GM19468 (cell line): ENCODE measurements around the gene GRM4.
"Not testable (repeated sequence)": the region's sequence is repeated elsewhere in the genome, so short reads cannot be mapped to it uniquely, and the experiment has no call there.

Experiments used
- ATAC-seq: cut with Tn5 transposase; IDR thresholded peaks from one replicate; pipeline ENCODE4 v1.9.1; 2021; ENCODE audit warnings: mild to moderate bottlenecking, moderate library complexity, moderate number of reproducible peaks; ENCODE audit not compliant: unreplicated experiment; ENCODE audit errors: extremely low read depth

The GRM4 gene

DNA sequence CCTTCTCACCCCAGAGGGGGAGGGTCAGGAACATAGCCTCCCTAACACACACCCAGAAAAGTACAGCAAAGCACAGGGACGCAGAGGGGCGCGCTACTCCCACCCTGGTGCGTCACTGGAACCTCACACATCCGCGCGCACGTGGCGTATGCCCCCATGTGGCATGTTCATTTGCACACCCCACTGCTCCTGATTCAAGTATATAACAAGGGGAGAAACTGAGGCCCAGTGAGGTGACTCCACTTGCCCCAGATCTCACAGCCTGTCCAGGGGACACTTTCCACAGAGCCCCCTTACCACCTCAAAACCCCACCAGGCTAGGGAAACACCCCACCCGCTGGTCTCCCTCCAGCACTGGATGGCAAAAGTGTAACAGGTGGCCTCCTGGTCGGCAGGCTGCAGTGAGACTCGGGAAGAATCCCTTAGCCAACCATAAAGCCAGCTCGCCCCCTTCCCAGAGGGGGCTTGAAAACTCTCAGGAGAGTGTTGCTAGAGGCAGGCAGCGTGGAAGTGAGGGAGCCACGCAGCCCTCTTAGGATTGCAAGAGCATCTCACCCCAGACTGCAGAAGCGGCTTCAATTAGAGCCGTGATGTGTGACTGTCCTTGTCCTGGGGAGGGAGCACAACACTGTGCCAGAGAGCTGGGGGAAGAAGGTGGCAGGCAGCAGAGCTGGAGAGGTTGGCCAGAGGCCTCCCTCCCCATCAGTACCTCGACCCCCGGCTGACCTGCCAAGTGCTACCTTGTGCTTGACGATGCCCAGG is at the start of gene GRM4:
Gene GRM4, minus strand, starts transcription at position 67 of the 762 bp plus-strand sequence. CDS start 12,591 bp downstream, outside the sequence.
- ATAC-seq: no peak

GRCh38 chr6:34194772-34195171 is 48.9 kb upstream of the GRM4 start:
- ATAC-seq: no peak

- ATAC-seq: no peak
These were observed 44.7 kb upstream of the GRM4 start for GRCh38 chr6:34190504-34191122.

DNA sequence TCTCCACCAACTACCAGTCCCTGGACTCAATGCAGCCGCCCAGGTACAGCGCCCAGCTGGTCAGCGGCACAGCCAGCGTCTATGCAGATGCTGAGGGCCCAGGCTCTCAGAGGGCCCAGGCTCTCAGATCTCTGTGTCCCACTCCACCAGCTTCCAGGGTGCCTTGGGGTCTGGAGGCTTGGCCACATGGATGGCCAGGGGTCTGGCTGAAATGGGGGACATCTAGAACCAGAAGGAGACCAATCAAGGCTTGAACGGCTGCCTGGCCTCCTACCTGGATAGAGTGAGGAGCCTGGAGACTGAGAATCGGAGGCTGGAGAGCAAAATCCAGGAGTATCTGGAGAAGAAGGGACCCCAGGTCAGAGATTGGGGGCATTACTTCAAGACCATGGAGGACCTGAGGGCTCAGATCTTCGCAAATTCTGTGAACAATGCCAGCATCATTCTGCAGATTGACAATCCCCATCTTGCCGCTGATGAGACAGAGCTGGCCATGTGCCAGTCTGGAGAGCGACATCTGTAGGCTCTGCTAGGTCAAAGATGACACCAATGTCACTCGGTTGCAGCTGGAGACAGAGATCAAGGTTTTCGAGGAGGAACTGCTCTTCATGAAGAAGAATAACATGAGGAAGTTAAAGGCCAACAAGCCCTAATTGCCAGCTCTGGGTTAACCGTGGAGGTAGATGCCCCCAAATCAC is 44.1 kb upstream of the GRM4 start:
- ATAC-seq: no peak

DNA sequence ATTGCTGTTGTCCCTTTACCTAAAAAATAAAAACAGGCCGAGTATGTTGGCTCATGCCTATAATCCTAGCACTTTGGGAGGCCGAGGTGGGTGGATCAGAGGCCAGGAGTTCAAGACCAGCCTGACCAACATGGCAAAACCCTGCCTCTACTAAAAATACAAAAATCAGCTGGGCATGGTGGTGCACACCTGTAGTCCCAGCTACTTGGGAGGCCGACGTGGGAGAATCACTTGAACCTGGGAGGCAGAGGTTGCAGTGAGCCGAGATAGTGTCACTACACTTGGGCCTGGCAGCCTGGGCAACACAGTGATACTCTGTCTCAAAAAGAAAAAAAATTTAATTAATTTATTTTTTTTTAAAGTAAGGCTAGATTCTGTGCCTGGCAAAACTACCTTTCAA is 38.8 kb upstream of the GRM4 start:
- ATAC-seq: not testable (repeated sequence)

DNA sequence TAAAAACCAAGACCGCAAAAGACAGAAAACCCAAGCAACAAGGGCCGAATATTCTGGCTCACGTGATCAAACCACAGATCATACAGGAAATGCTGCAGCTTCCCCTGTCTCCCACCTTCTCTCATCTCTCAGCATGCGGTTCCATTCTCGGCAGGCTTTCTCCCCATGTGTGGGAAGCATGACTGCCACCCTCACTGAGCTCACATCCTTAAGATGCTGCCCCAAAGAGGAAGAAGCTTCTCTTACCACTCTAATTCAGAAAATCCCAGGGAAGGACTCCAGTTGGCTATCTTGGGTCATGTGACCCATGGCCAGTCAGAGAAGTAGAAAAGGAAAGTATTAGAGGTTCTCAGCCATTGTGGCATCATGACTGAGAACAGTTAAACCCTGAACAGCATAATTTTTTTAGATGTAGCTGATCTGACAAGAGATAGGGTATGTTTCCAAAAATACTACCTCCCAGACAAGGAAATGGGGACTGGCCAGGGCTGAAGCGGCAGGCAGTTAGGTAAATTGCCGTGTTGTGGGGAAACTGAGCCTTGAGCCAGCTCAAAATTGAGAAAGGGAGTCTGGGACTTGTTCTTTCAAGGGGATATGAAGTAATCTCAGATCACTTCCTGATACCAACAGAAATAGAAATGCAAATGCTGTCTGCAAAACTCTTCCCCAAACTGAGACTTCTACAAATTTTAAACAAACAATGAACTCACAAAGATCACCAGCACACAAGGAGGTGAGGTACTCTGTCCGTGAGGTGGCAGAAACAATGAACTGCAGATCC is 37.1 kb upstream of the GRM4 start:
- no peak for ATAC-seq

DNA sequence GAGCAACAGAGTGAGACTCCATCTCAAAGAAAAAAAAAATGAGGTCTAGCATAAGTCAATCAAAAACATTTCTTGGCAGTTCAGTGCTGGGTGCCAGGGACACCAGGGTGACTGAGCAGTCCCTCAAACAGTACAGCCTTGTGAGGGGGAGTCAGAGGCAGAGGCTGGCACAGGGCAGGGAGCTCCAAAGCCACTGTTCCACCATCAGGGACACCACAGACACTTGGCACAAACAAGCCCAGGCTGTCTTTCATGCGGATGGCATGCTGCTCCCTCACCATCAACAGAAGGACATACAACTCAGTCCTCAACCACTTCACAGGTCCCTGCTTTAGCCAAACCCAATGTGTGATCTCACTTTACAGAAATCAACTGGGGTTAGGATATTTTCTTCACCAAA is 36.0 kb upstream of the GRM4 start:
- ATAC-seq: no peak

- no peak for ATAC-seq
These were observed 33.3 kb upstream of the GRM4 start for GRCh38 chr6:34179106-34179720.

- ATAC-seq: no peak
These were observed 32.6 kb upstream of the GRM4 start for GRCh38 chr6:34178357-34179105.

DNA sequence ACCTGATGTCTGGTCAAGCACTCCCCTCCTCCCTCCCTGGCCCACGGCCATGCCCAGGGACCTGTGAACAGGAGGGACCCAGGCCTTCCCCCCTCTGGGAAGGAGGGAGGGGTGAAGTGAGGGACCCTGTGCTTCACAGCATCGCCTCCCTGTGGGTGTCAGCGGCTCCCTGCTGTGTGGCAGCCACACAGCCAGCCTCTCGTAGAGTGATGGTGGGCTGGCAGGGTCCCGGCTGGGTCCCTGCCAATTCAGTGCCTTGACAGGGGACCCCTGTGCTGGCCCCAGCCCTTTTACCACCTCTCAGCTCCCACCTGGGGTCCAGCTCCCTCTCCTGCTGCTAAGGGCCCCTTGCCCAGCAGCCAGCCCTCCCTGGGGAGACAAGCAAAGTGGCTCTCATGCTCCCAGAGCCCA is 31.3 kb upstream of the GRM4 start:
- no peak for ATAC-seq

DNA sequence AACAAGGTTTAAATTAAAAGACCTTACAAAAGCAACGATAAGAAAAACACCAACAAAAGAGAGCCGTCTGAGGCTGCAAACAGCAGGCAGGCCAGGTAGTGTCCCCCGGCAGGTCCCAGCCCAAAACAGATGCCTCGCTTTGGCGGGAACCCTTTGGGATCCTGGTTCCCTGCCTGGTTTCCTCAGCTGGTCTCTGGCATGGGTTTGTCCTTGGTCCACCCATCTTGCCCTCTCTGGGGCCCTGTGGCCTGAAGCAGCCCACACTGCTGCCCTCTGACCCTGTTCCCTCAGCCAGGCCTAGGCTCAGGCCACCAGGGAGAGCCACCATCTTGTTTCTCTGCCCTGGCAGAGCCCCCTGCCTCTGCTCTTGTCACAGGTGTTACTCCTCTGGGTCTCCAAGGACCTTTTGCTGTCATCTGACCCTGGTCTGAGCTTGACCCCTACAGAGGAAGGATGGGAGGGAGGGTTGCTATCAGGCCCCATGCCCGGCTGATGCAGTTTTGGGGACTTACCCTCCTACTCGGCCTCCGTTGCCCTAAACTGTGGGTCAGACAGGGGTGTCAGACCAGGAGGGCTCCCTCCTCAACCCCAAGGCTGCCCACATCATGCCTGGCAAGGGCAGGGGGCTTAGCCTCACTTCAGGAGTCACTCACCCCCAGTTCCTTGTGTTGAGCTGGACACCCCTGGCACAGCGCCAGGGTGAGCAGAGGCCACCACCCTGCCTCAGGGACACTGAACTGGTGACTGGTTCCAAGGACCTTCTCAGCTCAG is 30.6 kb upstream of the GRM4 start:
- ATAC-seq: no peak

DNA sequence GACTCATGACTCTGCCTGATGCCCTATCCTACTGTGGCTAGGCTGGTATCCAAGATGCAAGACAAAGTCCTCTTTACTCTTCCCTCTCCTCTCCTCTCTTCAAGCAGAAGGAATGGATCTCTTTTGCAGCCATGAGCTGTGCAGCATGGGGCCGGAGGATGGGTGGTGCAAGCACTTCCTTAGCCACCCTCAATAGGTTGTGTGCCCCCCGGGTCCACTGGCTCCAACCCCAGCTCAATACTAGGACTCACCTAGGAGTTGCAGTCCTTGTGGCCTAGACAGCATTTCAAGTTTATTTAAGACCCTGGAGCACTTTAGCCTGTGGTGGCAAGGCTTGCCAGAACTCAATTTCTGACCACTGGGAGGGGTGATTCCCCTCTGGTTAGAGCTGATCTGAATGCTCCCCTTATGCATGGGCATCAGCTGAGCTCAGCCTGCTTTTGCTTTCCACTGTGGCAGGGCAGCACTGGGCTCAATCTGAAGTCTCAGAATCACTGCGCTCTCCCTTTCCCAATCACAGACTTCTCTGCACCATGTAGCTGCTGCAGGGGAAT is 29.0 kb upstream of the GRM4 start:
- no peak for ATAC-seq

GRCh38 chr6:34172961-34173775 is 27.3 kb upstream of the GRM4 start:
- ATAC-seq: no peak

- ATAC-seq: no peak
These were observed 24.5 kb upstream of the GRM4 start for GRCh38 chr6:34170346-34170745.

DNA sequence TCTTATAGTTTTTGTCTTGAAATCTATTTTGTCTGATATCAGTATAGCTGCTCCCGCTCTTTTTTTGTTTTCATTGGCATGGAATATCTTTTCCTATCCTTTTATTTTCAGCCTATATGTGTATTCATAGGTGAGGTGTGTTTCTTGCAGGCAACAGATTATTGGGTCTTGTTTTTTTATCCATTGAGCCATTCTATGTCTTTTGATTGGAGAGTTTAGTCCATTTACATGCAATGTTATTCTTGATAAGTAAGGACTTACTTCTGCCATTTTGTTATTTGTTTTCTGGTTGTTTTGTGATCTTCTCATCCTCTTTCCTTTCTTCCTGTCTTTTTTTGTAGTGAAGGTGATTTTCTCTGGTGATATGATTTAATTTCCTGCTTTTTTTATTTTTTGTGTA is 24.0 kb upstream of the GRM4 start:
- ATAC-seq: no peak

DNA sequence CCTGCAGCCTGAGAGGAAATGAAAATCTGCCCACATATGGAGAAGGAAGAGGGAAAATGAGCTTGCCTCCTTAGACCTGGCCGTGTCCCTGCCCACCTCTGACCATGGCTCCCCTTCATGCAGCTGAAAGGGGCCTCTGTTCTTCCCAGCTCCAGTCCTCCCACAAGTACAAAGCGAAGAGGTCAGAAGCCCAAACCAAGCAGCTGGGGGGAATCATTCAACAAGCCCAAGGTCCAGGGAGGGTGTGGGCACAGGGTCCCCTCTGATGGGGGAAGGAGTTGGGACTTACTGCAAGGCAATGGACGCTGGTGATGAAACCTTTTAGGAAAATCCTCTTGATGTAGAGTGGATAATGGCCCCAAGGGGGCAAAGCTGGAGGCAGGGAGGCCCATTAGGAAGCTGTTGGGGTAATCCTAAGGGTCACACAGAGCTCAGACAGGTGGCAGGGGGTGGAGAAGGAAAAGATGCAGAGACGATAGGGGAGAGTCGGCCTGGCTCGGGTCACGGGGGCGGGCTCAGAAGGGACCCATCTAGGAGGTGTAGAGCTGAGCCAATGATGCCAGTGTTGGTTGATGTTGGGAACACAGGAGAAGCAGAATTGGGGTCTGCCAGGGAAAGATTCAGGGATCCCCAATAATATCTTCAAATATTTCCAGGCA is 16.1 kb upstream of the GRM4 start:
- ATAC-seq: no peak

GRCh38 chr6:34159844-34160243 is 14.0 kb upstream of the GRM4 start:
- ATAC-seq: no peak
